ENCODE results near the gene SLFN11.
A peak's percentile ranks its signal among the peaks of the same experiment; 100 is the strongest.

SLFN11 gene

GRCh38 chr17:35372846-35373533 lies 431 bp downstream of the SLFN11 start:
- Histone ChIP-seq H3K27me3 (no peaks in the 10 kb centered on the region), H3K36me3 (peaks cover 13 to 37% (median 29%) of the 10 kb centered on the region in 11 experiments), H4K20me1 (peaks cover 10 to 47% (median 16%) of the 10 kb centered on the region in 11 experiments; a peak in 17 of 22 replicates), H3K9ac (peak overlapping the region; percentile 87 to 99 (median 93)), H3K4me2 (peak overlapping the region; percentile 82 to 98 (median 92)), H3K4me3 (peak overlapping the region; percentile 68 to 89 (median 82)), H3K4me1 (peaks cover 27 to 79% (median 53%) of the 10 kb centered on the region in 10 experiments), H3K27ac (peak overlapping the region; percentile 90 to 99 (median 94)), H3K9me3 (replicated peaks in 1 of 11) (peaks cover 4 to 33% (median 30%) of the 10 kb centered on the region in 11 experiments; a peak in 21 of 22 replicates)
- no peak for TF ChIP-seq Cebpa-rat (IDR thresholded peaks at IDR 0.05)

DNA sequence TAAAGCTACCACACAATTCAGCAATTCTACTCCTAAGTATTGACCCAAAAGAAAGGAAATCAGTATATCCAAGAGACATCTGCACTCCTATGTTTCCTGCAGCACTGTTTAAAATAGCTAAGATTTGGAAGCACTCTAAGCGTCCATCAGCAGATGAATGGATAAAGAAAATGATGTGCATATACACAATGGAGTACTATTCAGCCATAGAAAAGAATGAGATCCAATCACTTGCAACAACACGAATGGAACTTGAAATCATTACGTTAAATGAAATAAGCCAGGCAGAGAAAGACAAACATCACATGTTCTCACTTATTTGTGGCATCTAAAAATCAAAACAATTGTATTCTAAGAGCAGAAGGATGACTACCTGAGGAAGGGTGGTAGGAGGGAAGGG lies 1.5 kb downstream of the SLFN11 start:
- H4K20me1 ChIP-seq = peaks cover 20 to 58% (median 26%) of the 10 kb centered on the region in 11 experiments
- H3K4me1 ChIP-seq = peaks cover 33 to 79% (median 57%) of the 10 kb centered on the region in 10 experiments
- peaks cover 21 to 47% (median 39%) of the 10 kb centered on the region in 11 experiments for H3K36me3 ChIP-seq
- peaks cover 4 to 33% (median 30%) of the 10 kb centered on the region in 11 experiments; a peak in 21 of 22 replicates for H3K9me3 ChIP-seq (replicated peaks in 1 of 11)
- H3K4me3 ChIP-seq = peak overlapping the region; percentile 68 to 89 (median 82)
- peak overlapping the region in 9 of 11 experiments; percentile 90 to 99 (median 95); a peak in 14 of 22 replicates for H3K27ac ChIP-seq
- H3K9ac ChIP-seq = peak overlapping the region; percentile 87 to 99 (median 93); a peak in 19 of 22 replicates
- no peaks in the 10 kb centered on the region for H3K27me3 ChIP-seq
- no peak for TF ChIP-seq Cebpa-rat (IDR thresholded peaks at IDR 0.05)
- peak overlapping the region; percentile 65 to 88 (median 75) for H3K4me2 ChIP-seq

DNA sequence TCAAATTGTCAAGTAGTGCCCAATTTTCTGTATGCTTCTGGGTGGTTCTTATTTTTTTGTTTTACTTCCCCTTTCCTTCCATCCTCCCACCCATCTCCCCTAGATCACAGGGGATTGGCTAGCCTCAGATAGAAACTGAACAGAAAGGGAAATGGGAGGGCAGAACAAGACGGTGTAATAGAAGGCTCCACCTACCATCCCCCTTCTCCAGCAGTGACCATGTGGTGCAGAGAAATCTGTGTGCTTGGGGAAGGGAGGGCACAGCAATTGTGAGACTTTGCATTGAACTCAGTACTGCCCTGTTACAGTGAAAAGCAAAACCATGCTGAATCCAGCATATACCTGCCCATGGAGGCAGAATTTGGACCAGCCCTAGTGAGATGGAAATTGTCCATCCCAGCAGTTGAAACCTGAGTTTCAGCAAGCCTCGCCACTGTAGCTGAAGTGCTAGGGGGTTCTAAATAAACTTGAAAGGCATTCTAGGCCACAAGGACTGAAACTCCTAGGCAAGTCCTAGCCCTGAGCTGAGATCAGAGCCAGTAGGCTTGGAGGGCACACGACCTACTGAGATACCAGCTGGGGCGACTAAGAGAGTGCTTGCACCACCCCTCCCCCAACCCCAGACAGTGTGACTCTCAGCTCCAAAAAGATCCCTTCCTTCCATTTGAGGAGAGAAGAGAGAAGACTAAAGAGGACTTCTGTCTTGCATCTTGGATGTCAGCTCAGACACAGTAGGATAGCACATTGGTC lies 5.2 kb downstream of the SLFN11 start:
- Histone ChIP-seq H3K4me3 (peak overlapping the region in 6 of 10 experiments; percentile 14 to 54 (median 28); a peak in 11 of 20 replicates), H3K4me2 (peak overlapping the region; percentile 67 to 91 (median 82)), H3K27ac (peak overlapping the region in 10 of 11 experiments; percentile 18 to 74 (median 64); a peak in 20 of 22 replicates)

GRCh38 chr17:35361027-35361426 lies 12.4 kb downstream of the SLFN11 start:
- no peaks in the 10 kb centered on the region for H3K27me3 ChIP-seq
- H3K4me2 ChIP-seq = peak overlapping the region in 5 of 11 experiments; percentile 4 to 52 (median 38); a peak in 6 of 22 replicates
- H3K27ac ChIP-seq = no peak overlapping the region
- H3K4me3 ChIP-seq = no peak overlapping the region
- TF ChIP-seq Cebpa-rat (IDR thresholded peaks at IDR 0.05) = no peak
- H3K4me1 ChIP-seq = peaks cover 5 to 56% (median 22%) of the 10 kb centered on the region in 10 experiments; a peak in 19 of 20 replicates
- peaks cover 67 to 93% (median 85%) of the 10 kb centered on the region in 11 experiments; a peak in 20 of 22 replicates for H4K20me1 ChIP-seq
- no peaks in the 10 kb centered on the region for H3K9me3 ChIP-seq (replicated peaks in 1 of 11)
- no peak overlapping the region for H3K9ac ChIP-seq
- H3K36me3 ChIP-seq = peaks cover 80 to 96% (median 92%) of the 10 kb centered on the region in 11 experiments

More for the DNA sequence above, 5.2 kb downstream of the SLFN11 start:
- Histone ChIP-seq H3K9me3 (replicated peaks in 1 of 11) (peaks cover 4 to 33% (median 30%) of the 10 kb centered on the region in 11 experiments; a peak in 21 of 22 replicates), H3K36me3 (peaks cover 44 to 83% (median 72%) of the 10 kb centered on the region in 11 experiments), H3K4me1 (peaks cover 28 to 89% (median 51%) of the 10 kb centered on the region in 10 experiments), H3K27me3 (no peaks in the 10 kb centered on the region), H4K20me1 (peaks cover 45 to 94% (median 59%) of the 10 kb centered on the region in 11 experiments), H3K9ac (peak overlapping the region; percentile 1 to 65 (median 44); a peak in 14 of 22 replicates)
- no peak for TF ChIP-seq Cebpa-rat (IDR thresholded peaks at IDR 0.05)

GRCh38 chr17:35359398-35359797 lies 14.0 kb downstream of the SLFN11 start:
- peaks cover 65 to 91% (median 84%) of the 10 kb centered on the region in 11 experiments; a peak in 20 of 22 replicates for H4K20me1 ChIP-seq
- no peak overlapping the region for H3K4me3 ChIP-seq
- H3K9me3 ChIP-seq (replicated peaks in 1 of 11) = no peaks in the 10 kb centered on the region
- H3K27ac ChIP-seq = no peak overlapping the region
- no peak for TF ChIP-seq Cebpa-rat (IDR thresholded peaks at IDR 0.05)
- no peaks in the 10 kb centered on the region for H3K27me3 ChIP-seq
- H3K4me2 ChIP-seq = no peak overlapping the region
- H3K9ac ChIP-seq = no peak overlapping the region
- H3K36me3 ChIP-seq = peaks cover 89 to 97% (median 93%) of the 10 kb centered on the region in 11 experiments
- H3K4me1 ChIP-seq = peaks cover 0 to 40% (median 15%) of the 10 kb centered on the region in 10 experiments; a peak in 16 of 20 replicates

- Histone ChIP-seq H3K4me3 (no peak overlapping the region), H3K27me3 (no peaks in the 10 kb centered on the region), H3K4me1 (peaks cover 4 to 37% (median 17%) of the 10 kb centered on the region in 10 experiments), H3K9ac (no peak overlapping the region), H3K9me3 (replicated peaks in 1 of 11) (no peaks in the 10 kb centered on the region), H3K4me2 (no peak overlapping the region), H4K20me1 (peaks cover 38 to 67% (median 47%) of the 10 kb centered on the region in 11 experiments; a peak in 20 of 22 replicates), H3K36me3 (peaks cover 70 to 94% (median 82%) of the 10 kb centered on the region in 11 experiments), H3K27ac (no peak overlapping the region)
- TF ChIP-seq Cebpa-rat (IDR thresholded peaks at IDR 0.05) = no peak
Observed at GRCh38 chr17:35352284-35352683, 21.1 kb downstream of the SLFN11 start.

DNA sequence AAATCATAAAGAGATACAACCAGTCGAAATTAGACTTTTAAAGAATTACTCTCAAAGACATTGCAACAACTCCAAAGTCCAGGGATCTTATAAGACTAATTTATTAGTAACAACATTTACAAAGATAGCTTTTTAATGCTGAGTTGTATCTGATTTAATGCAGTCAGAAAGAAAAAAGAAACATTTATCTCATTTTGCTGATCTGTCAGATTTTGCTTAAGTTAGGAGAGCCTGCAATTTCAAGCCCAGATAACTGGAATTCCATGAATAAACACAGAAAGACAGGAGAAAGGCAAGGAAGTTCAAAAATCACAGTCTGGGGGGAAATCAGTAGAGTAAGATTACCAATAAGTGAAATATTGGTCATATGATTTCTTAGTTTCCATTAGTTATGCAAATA lies 22.9 kb downstream of the SLFN11 start:
- no peaks in the 10 kb centered on the region for H3K27me3 ChIP-seq
- no peak overlapping the region for H3K9ac ChIP-seq
- peaks cover 20 to 49% (median 32%) of the 10 kb centered on the region in 10 experiments for H3K4me1 ChIP-seq
- no peak overlapping the region for H3K27ac ChIP-seq
- H3K9me3 ChIP-seq (replicated peaks in 1 of 11) = no peaks in the 10 kb centered on the region
- no peak overlapping the region for H3K4me2 ChIP-seq
- peaks cover 28 to 49% (median 33%) of the 10 kb centered on the region in 11 experiments; a peak in 17 of 22 replicates for H4K20me1 ChIP-seq
- no peak for TF ChIP-seq Cebpa-rat (IDR thresholded peaks at IDR 0.05)
- H3K36me3 ChIP-seq = peaks cover 52 to 76% (median 64%) of the 10 kb centered on the region in 11 experiments
- no peak overlapping the region for H3K4me3 ChIP-seq

GRCh38 chr17:35345926-35346771 lies 27.3 kb downstream of the SLFN11 start:
- Histone ChIP-seq H3K27me3 (no peaks in the 10 kb centered on the region), H3K4me2 (peak overlapping the region; percentile 89 to 96 (median 93)), H3K27ac (peak overlapping the region; percentile 78 to 98 (median 93)), H3K9me3 (replicated peaks in 1 of 11) (peaks cover 10 to 35% (median 31%) of the 10 kb centered on the region in 11 experiments; a peak in 20 of 22 replicates), H4K20me1 (peaks cover 4 to 13% (median 6%) of the 10 kb centered on the region in 11 experiments; a peak in 16 of 22 replicates), H3K4me3 (peak overlapping the region; percentile 46 to 67 (median 57)), H3K4me1 (peaks cover 56 to 85% (median 73%) of the 10 kb centered on the region in 10 experiments), H3K9ac (peak overlapping the region; percentile 76 to 88 (median 83)), H3K36me3 (peaks cover 14 to 34% (median 24%) of the 10 kb centered on the region in 11 experiments)
- peak; percentile 70 to 92 (median 86); a peak in 20 of 22 replicates for TF ChIP-seq Cebpa-rat (IDR thresholded peaks at IDR 0.05)
